HG02759 (cell line): ENCODE results near the gene HLA-DQB1.
"Not testable (repeated sequence)": the region's sequence is repeated elsewhere in the genome, so short reads cannot be mapped to it uniquely, and the experiment has no call there.

Experiments
- ATAC-seq: cut with Tn5 transposase; IDR thresholded peaks from one replicate; pipeline ENCODE4 v1.9.1; 2021; ENCODE audit warnings: mild to moderate bottlenecking, moderate library complexity; ENCODE audit not compliant: unreplicated experiment

The HLA-DQB1 gene

DNA sequence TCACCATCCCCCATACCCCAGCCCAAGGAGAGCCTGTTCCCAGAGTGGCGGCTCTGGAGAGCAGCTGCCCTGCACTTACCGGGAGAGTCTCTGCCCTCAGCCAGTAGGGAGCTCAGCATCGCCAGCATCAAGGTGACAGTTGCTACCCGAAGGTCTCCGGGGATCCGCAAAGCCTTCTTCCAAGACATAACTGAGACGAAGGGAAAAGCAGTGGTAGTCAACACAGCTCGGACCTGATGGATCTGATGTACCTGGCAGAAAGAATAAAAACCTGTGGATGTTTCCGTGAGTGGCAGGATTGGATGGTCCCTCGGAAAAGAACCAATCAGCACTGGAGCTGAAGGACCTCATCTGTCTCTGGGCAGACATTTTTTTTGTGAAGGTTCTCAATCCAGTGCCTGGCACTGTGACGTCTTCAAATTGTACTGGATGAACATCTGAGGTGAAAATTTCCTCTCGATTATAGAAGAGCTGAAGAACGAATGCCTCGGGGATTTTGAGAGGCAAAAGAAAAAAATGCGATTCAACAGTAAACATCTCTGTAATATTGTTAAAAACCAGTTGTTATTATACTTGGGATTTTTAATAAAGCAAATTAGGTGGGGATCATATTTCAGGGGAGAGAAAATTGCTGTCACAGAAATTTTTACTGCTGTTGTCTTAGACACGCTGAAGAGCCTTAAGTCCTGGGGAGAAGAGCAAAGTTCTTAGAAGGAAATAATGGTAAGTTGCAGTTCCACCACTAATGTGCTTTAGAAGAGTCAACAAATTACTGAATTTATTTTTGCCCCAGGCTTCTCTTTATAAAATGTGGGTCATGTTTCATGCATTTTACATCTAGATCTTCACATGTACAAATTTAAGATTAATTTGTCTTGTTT, at the start of gene HLA-DQB1:
Gene HLA-DQB1 (minus strand): TSS at position 238 of the 881 bp plus-strand sequence. CDS start 50 bp downstream, at position 188.
- ATAC-seq = peak; percentile 49

DNA sequence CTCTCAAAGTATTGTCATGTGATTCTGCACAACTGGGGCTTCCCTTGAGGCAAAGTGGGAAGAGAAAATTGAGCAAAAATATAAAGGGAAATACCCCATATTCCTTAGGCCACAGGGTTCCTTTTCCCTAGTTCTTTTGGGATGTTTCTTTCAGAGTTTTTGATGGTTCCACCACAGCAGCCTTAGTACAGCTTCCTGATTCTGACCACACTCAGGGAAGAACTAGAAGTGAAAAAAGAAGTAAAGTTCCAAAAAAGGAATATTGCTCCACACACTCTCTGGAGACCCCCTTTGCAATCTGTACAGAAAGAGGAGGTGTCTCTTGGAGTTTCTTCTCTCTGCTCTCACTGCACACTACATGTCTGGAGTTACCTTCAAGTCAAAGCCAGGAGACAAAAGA, 46.8 kb upstream of the HLA-DQB1 start:
- ATAC-seq = no peak

DNA sequence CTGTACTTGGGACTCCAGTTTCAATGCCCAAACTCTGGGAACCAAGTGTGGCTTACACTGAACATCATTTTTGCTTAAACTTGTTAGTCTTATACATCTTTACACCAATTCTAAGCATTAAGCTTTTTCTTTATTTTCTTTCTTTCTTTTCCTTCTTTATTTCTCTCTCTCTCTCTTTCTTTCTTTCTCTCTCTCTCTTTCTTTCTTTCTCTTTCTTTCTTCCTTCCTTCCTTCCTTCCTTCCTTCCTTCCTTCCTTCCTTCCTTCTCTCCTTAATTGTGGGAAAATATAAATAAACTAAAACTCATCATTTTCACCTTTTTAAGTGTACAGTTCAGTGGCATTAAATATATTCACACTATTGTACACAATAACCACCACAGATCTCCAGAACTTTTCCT, 43.2 kb upstream of the HLA-DQB1 start:
- no peak for ATAC-seq

DNA sequence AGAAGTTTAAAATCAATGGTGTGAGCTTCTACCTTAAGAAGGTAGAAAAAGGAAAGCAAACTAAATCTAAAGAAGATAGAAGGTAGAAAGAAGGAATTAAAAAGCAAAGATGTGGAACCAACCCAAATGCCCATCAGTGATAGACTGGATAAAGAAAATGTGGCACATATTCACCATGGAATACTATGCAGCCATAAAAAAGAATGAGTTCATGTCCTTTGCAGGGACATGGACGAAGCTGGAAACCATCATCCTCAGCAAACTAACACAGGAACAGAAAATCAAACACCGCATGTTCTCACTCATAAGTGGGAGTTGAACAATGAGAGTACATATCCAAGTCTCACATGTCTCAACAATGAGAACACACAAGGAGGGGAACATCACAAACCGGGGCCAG, 38.7 kb upstream of the HLA-DQB1 start:
- ATAC-seq = not testable (repeated sequence)

DNA sequence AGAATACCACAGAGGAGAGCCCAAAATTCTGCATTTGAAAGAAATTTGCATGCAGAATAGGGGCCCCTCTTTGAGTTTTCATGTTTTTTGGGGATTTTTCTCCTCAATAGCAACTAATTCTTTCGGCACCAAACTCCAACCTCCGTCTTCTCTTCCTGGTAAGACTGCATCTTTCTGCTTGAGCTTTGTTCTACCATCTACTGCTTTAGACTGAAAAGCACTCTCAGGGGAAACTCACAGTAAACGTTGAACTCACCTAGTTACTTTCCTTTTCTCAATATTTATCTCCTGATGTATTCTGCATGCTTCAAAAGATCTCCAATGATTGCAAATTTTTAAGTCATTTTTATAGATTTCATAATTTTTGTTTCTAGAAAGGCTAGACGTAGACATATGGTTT, 36.9 kb upstream of the HLA-DQB1 start:
- ATAC-seq = no peak

DNA sequence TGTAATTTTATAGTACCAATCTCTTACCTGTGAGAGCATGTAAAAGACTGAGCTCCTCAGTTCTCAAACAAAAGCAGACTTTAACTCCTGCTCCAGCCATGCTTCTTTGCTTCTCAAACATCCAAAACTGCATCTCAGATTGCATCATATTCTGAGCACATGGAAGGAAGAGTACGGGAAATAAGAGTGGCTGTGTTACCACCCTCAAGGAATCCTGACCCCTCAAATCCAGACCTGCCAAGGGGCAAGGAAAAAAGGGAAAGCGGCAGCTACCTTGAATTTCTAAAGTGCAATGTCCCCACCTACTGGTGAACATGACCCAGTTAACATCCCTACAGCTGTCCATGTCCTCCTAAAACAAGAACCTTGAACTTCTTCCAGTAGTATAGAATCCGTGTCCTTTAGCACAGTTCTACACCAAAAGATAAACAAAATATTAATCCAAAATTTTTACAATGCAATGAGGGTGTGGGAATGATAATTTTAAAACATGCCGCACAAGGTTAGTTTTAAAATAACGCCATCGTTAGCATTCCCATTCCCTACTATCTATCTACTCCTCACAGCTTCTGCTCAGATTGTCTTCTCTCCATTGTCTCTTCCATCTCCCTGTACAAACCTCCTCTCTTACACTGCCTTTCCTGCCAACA, 34.1 kb upstream of the HLA-DQB1 start:
- no peak for ATAC-seq

DNA sequence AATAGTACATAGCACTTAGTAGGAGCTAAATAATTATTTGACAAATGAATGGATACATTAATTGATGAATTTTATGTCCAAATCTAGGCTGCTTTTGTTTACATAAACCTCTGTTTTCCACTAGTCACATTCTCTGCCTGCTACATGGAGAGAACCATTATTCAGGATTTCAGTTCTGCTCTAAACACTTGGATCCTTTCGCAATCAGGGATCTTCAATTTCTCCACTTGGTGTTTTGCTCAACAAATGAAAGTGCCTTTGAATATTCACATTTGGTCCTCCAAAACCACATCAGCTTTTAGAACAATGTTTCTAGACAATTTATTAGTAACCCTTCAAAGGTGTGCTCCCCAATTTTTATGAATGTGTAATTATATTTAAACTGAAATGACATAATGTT, 30.6 kb upstream of the HLA-DQB1 start:
- no peak for ATAC-seq

DNA sequence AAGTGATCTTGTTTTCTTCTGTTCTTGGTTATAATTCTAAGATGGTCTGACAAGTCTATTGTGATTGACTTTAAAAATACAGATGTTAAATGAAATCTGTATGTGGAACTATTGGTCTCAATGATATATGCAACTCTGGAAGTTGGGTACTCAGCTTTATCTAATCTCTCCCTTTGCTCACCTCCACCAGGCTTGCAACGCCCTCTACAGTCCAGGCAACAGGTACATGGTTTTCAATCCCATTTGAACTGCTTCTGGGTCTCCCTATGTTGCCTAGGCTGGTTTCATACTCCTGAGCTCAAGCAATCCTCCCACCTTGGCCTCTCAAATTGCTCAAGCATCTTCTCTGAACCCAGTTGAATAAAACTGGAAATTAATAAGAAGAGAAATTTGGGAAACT, 25.6 kb upstream of the HLA-DQB1 start:
- no peak for ATAC-seq

DNA sequence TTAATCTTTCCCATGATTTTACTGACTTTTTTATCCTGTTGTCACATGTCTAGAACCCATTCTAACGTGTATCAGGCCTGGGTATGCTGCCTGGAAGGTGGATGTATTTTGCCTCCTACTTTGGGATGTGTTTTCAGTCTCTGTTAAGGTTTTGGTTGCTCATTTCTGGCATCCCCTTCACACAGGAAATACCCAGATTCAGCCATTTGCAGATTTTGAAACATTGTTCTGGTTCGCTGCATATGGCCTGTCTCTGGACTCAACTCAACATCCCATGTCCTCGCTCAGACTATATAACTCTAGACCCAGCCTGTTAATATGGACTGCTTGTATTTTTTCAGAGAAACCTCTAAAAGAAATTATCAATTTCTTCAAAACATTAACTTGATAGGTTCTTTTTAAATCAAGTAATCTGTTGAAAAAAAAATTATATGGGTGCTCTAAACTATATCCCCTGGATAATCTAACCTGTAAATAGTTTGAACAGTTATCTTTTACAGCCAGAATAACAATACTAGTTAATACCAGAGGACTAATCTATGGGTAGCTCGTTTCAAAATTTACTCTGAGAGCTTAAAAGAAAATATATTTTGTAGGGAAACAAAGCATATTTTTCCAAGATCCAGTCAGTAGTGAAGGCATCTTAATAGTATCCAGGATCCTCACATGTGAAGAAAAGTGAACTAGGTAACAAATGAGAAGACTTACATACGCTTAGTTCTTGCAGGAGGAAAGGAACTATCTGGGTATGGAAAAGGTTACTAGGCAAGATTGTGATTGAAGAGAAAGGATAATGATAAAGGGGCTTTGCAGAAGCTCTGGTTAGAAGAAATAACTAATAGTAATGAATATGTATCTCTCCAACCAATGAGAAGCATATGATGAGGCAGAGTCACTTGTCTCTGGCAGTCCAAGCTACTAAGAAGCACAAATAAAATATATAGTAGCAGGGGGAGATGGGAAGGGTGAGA, 23.4 kb upstream of the HLA-DQB1 start:
- no peak for ATAC-seq

DNA sequence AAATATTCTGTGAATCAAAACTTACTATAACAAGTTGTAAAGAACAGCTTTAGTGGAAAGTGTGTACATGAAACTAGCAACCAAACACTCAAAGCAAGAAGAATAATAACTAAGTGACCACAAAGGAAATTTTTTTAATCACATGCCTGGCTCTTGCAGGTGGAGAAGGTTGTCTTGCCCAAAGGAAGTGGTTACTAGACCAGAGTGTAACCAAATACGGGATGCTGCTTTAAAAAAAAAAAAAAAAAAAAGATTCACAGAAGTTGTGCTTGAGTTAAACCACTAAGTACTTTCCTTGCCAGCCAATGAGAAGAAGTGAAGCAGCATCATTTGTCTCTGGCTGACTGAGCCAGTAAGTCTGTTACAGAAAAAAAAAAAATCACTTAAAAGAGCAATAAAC, 19.1 kb upstream of the HLA-DQB1 start:
- peak; percentile 89 for ATAC-seq

DNA sequence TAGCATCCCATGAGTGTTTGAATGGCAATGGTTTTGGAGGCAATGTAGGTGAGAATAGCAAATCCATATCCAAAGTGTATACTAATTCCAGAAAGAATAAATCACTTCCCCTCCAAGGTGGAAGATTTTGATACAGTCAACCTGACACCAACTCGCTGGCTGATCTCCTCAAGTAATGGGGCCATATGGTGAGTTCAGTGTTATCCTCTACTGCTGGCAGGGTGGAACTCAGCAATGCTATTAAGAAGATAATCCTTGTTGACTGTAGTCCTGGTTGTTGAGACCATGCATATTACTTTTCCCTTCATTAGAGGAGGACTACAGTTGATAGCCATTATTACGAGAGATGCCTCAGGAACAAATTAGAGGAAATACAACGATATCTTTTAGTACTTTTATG, 17.8 kb upstream of the HLA-DQB1 start:
- no peak for ATAC-seq

DNA sequence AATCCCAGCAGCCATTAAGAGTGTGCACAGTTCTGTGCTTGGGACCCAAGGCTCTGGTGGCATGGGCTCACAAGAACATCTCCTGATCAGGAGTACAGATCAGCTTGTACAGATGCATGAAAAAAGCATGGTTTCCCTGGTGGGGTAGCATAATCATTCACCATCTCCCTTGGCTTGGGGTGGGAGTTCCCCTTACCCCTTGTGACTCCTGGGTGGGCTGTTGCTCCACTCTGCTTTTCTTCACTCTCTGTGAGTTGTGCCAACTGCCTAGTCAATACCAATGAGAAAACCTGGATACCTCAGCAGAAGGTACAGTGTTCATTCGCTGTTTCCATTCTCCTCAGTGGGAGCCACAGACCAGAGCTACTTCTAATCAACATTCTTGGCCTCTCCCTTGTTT, 13.6 kb upstream of the HLA-DQB1 start:
- no peak for ATAC-seq

DNA sequence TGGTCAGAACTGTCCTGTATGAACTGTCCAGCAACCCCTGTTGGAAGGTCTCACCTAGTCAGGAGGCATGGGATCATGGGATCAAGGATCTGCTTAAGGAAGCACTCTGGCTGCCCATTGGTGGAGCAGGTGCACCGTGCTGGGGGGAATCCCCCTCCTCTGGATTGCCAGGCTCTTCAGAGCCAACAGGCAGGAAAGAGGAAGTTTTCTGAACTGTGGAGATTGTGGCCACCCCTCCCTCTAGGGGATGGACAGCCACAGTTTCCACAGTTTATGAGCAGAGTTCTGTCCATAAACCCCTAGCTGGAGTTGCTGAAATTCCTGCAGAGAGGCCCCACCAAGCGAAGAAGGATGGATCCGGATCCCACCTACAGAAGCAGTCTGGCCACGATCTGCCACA, 13.0 kb upstream of the HLA-DQB1 start:
- no peak for ATAC-seq

DNA sequence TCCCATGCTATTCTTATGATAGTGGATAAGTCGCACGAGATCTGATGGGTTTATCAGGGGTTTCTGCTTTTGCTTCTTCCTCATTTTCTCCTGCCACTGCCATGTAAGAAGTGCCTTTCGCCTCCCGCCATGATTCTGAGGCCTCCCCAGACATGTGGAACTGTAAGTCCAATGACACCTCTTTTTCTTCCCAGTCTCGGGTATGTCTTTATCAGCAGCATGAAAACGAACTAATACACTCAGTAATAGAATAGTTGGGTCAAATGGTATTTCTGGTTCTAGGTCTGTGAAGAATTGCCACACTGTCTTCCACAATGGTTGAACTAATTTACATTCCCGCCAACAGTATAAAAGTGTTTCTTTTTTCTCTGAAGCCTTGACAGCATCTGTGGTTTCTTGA, 7.7 kb upstream of the HLA-DQB1 start:
- ATAC-seq = not testable (repeated sequence)

DNA sequence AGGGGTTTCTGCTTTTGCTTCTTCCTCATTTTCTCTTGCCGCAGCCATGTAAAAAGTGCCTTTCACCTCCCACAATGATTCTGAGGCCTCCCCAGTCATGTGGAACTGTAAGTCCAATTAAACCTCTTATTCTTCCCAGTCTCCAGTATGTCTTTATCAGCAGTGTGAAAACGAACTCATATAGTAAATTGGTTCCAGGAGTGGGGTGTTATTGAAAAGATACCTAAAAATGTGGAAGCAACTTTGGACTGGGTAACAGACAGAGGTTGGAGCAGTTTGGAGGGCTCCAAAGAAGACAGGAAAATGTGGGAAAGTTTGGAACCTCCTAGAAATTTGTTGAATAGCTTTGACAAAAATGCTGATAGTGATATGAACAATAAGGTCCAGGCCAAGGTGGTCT, 5.5 kb upstream of the HLA-DQB1 start:
- not testable (repeated sequence) for ATAC-seq

DNA sequence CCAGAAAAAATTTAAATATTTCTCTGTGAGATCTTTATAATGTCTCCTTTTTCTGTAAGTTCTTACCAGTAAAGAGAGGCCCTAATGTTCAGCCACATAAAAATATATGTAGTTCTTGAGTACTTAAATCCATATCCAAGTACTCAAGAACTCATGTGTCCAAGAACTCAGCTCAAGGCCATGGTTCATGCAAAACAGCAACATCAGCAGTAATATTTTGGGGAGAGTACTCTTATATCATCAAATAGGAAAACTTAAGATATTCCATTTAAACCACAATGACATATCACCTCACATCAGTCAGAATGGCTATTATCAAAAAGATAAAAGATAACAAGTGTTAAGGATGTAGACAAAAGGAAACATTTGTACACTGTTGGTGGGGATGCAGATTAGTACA, 3.4 kb upstream of the HLA-DQB1 start:
- no peak for ATAC-seq

DNA sequence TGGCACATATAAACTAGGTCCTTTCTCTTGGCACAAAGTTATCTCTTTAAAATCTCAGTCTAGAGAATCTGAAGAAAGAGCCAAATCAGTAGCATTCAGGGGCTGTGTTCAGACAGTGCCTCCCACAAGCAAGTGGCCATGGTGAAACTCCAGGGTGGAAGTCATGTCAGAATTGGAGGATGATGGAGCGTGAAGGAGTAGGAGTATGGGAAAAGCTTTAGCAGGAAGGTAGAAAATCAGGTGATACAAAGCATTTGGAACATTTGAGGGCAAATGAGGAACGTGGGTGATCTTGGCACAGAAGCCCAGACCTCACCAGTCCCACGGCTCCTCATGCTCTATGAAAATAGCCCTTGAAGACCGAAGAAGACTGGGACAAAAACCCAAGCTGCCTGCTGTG, 2.8 kb upstream of the HLA-DQB1 start:
- no peak for ATAC-seq

DNA sequence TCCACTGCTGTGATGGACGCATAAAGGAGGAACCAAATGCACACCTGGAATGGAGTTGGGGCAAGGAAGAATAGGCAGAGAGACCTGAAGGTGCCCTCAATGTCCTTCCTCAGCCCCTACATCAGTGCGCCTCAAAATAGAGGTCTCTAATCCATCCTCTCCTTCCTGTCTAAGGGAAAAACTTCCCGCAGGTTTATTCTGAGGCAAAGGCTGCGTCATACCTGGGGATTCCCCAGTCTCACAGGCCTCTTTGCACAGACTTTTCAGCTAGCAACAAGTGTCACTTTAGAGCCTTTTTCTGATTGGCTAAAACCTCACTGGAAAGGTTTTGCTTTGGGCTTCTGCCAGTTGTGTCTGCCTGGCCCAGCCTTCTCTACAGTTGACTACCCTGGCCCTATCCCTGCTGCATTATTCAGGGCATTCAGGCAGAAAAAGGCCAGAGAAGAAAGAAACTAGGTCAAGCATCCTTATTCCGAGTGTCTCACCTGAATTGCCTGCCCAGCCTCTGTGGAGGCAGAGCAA, 1.8 kb upstream of the HLA-DQB1 start:
- ATAC-seq = peak; percentile 72

DNA sequence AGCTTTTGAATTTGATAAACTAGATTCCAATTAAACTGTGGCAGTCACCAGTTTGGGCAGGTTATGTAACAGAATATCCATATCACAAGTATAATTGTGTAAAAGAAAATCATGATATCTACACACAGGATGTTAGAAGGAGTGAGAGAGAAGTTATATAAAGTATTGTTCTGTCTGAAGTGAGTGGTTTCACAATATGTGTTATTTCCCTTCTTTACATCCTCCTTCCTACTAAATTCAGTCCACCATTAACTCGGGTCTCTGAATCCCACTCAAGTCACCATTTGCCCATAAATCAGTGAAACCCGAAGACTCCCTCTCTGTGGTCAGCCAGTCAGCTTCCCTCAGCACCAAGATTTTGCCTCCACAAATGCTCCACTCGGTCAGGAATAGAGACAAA, 796 bp downstream of the HLA-DQB1 start:
- no peak for ATAC-seq

DNA sequence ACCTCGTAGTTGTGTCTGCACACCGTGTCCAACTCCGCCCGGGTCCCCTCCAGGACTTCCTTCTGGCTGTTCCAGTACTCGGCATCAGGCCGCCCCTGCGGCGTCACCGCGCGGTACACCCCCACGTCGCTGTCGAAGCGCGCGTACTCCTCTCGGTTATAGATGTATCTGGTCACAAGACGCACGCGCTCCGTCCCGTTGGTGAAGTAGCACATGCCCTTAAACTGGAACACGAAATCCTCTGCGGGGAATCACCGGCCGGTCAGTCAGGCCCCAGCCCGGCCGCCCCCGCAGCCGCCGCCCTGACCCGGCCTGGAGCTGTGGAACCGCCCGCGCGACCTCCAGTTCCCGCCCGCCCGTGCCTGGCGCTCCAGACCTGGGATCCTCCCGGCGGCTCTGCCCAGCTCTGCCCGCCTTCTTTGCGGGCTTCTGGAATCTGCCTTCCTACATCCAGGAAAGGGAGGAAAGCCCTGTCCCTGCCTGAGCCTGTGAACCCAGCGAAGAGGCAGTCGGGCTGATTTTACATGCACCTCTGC, 1.6 kb downstream of the HLA-DQB1 start:
- no peak for ATAC-seq

DNA sequence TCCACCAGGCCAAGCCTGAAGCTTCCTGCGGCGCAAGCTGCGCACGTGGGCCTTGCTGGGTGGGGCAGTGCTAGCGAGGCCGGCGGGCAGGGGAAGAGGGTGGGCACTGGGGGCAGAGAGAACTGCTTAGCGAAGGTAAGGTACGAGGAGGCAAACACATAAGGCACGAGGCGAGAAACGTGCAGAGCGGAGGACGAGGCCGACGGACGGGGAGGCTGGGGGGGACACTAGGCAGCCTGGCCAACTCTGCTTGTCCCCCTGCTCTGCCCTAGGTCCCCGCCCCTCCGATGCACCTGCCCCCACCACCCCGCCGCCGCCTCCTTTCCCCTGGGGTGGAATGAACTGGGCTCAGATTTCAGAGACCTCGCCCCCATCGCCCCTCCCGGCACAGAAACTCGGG, 2.1 kb downstream of the HLA-DQB1 start:
- ATAC-seq = no peak
